ENCODE results near the gene PCDHGA9. TPM values are rescaled to one million over a fixed set of nuclear protein-coding genes. Genes with fewer than 3 reads are reported as not detected.
"Not testable (repeated sequence)": the region's sequence is repeated elsewhere in the genome, so short reads cannot be mapped to it uniquely, and the experiment has no call there.

The PCDHGA9 gene
- total RNA-seq, 4 donors from 2014 or later: 3.8 to 5.5 (median 5.1) TPM

DNA sequence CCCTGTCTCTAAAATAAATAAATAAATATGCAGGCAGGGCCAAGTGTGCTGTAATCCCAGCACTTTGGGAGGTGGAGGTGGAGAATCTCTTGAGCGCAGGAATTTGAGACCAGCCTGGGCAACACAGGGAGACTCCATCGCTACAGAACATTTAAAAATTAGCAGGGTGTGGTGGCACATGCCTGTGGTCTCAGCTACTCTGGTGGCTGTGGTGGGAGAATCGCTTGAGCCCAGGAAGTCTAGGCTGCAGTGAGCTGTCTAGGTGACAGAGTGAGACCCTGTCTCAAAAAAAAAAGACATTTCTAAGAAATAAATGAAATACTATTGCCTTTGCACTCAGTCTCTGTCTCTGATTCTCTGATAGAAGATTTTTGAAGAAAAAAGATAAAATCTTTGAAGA lies 9.0 kb downstream of the PCDHGA9 start:
- TF ChIP-seq, protein P1, sequence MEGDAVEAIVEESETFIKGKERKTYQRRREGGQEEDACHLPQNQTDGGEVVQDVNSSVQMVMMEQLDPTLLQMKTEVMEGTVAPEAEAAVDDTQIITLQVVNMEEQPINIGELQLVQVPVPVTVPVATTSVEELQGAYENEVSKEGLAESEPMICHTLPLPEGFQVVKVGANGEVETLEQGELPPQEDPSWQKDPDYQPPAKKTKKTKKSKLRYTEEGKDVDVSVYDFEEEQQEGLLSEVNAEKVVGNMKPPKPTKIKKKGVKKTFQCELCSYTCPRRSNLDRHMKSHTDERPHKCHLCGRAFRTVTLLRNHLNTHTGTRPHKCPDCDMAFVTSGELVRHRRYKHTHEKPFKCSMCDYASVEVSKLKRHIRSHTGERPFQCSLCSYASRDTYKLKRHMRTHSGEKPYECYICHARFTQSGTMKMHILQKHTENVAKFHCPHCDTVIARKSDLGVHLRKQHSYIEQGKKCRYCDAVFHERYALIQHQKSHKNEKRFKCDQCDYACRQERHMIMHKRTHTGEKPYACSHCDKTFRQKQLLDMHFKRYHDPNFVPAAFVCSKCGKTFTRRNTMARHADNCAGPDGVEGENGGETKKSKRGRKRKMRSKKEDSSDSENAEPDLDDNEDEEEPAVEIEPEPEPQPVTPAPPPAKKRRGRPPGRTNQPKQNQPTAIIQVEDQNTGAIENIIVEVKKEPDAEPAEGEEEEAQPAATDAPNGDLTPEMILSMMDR (IDR thresholded peaks at IDR 0.05): no peak
- no peak for TF ChIP-seq POLR2A (IDR thresholded peaks at IDR 0.05)
- Histone ChIP-seq H3K4me3 (peak overlapping the region in 1 of 4 donors; percentile 20), H3K4me1 (peaks cover 0 to 4% (median 0%) of the 10 kb centered on the region in 3 donors), H3K36me3 (peaks cover 0 to 8% (median 0%) of the 10 kb centered on the region in 3 donors), H3K27ac (no peak overlapping the region), H3K27me3 (peaks cover 0 to 51% (median 0%) of the 10 kb centered on the region in 4 donors), H3K9me3 (peaks cover 4 to 96% (median 84%) of the 10 kb centered on the region in 3 donors)
- intact Hi-C loops (cut with DNase I): loop anchor here (10.0 kb wide), 2 partner anchors 113 to 143 kb away; no protein-coding TSS in a partner anchor
- no peak for DNase-seq
- 54 to 66% methylated on average over 3 of the region's 3 CpGs for WGBS, 2 donors

- no peak for DNase-seq
- whole genome bisulfite sequencing, 2 donors: 20 to 27% methylated on average over 18 to 26 of the region's 31 CpGs
- peaks cover 0 to 4% (median 0%) of the 10 kb centered on the region in 3 donors for H3K4me1 ChIP-seq
- peaks cover 0 to 8% (median 0%) of the 10 kb centered on the region in 3 donors for H3K36me3 ChIP-seq
- H3K27ac ChIP-seq: peak within 1 kb of the TSS in 1 of 4 donors; percentile 30
- H3K27me3 ChIP-seq: peaks cover 0 to 44% (median 0%) of the 10 kb centered on the region in 4 donors
- TF ChIP-seq, protein P1 (IDR thresholded peaks at IDR 0.05): peak in 4 of 6 experiments; percentile 36 to 64 (median 57)
- no peak for TF ChIP-seq POLR2A (IDR thresholded peaks at IDR 0.05)
- intact Hi-C loops (cut with DNase I): loop anchor here (10.0 kb wide), 2 partner anchors 112 to 142 kb away; no protein-coding TSS in a partner anchor
- H3K4me3 ChIP-seq: peak within 1 kb of the TSS; percentile 20 to 56 (median 36)
- H3K9me3 ChIP-seq: peaks cover 4 to 96% (median 86%) of the 10 kb centered on the region in 3 donors
Measured at GRCh38 chr5:141412854-141413539, 10.4 kb downstream of the PCDHGA9 start, which contains the start of gene PCDHGA10. PCDHGA10 (plus strand) TSS chr5:141412987; CDS start chr5:141413176, 189 bp downstream.

DNA sequence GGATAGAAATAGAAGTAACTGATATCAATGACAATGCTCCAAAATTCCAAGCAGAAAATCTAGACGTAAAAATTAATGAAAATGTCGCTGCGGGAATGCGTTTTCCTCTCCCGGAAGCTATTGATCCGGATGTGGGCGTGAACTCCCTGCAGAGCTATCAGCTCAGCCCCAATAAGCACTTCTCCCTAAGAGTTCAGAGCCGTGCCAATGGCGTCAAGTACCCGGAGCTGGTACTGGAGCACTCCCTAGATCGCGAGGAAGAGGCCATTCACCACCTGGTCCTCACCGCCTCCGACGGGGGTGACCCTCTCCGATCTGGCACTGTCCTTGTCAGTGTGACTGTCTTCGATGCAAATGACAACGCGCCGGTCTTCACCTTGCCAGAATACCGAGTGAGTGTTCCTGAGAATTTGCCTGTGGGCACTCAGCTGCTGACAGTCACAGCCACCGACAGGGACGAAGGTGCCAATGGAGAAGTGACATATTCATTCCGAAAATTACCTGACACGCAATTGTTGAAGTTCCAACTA lies 11.0 kb downstream of the PCDHGA9 start:
- H3K36me3 ChIP-seq: peaks cover 0 to 8% (median 0%) of the 10 kb centered on the region in 3 donors
- H3K27me3 ChIP-seq: peaks cover 0 to 39% (median 0%) of the 10 kb centered on the region in 4 donors
- TF ChIP-seq, protein P1 (IDR thresholded peaks at IDR 0.05): no peak
- no peak for TF ChIP-seq POLR2A (IDR thresholded peaks at IDR 0.05)
- intact Hi-C loops (cut with DNase I): loop anchor here (10.0 kb wide), 2 partner anchors 111 to 141 kb away; no protein-coding TSS in a partner anchor
- peaks cover 0 to 4% (median 0%) of the 10 kb centered on the region in 3 donors for H3K4me1 ChIP-seq
- WGBS, 2 donors: 21 to 25% methylated on average over 16 to 25 of the region's 25 CpGs
- peaks cover 4 to 96% (median 86%) of the 10 kb centered on the region in 3 donors for H3K9me3 ChIP-seq
- H3K27ac ChIP-seq: peak overlapping the region in 1 of 4 donors; percentile 30
- no peak for DNase-seq
- peak overlapping the region; percentile 20 to 56 (median 36) for H3K4me3 ChIP-seq

DNA sequence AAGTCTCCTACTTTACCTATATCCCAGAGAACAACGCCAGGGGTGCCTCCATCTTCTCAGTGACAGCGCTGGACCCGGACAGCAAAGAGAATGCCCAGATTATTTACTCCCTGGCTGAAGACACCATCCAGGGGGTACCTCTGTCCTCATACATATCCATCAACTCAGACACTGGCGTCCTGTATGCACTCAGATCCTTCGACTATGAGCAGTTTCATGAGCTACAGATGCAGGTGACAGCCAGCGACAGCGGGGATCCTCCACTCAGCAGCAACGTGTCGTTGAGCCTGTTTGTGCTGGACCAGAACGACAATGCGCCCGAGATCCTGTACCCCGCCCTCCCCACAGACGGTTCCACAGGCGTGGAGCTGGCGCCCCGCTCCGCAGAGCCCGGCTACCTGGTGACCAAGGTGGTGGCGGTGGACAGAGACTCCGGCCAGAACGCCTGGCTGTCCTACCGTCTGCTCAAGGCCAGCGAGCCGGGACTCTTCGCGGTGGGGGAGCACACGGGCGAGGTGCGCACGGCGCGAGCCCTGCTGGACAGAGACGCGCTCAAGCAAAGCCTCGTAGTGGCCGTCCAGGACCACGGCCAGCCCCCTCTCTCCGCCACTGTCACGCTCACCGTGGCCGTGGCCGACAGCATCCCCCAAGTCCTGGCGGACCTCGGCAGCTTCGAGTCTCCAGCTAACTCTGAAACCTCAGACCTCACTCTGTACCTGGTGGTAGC lies 12.1 kb downstream of the PCDHGA9 start:
- H3K27ac ChIP-seq, H3K4me3 ChIP-seq, H3K4me1 ChIP-seq, DNase-seq: not testable (repeated sequence)
- Histone ChIP-seq H3K27me3 (peaks cover 0 to 38% (median 0%) of the 10 kb centered on the region in 4 donors), H3K9me3 (peaks cover 13 to 96% (median 86%) of the 10 kb centered on the region in 3 donors), H3K36me3 (peaks cover 0 to 14% (median 0%) of the 10 kb centered on the region in 3 donors)
- intact Hi-C loops (cut with DNase I): loop anchor here (10.0 kb wide), 2 partner anchors 110 to 140 kb away; no protein-coding TSS in a partner anchor
- WGBS, 2 donors: 23 to 32% methylated on average over 2 to 9 of the region's 46 CpGs

- not testable (repeated sequence) for H3K4me3 ChIP-seq, DNase-seq, H3K4me1 ChIP-seq, H3K27ac ChIP-seq
- intact Hi-C loops (cut with DNase I): loop anchor here (10.0 kb wide), 2 partner anchors 110 to 140 kb away; no protein-coding TSS in a partner anchor
- H3K36me3 ChIP-seq: peaks cover 0 to 16% (median 0%) of the 10 kb centered on the region in 3 donors
- peaks cover 0 to 37% (median 0%) of the 10 kb centered on the region in 4 donors for H3K27me3 ChIP-seq
- H3K9me3 ChIP-seq: peaks cover 19 to 96% (median 85%) of the 10 kb centered on the region in 3 donors
- WGBS, 2 donors: 23 to 28% methylated on average over 7 to 20 of the region's 24 CpGs
Measured at GRCh38 chr5:141415275-141415618, 12.7 kb downstream of the PCDHGA9 start.
